GM21528 (cell line): ENCODE results near the gene PPP1R3F.

Source experiments
- ATAC-seq: cut with Tn5 transposase; IDR thresholded peaks from one replicate; pipeline ENCODE4 v1.9.1; 2021; ENCODE audit warnings: mild to moderate bottlenecking, moderate library complexity; ENCODE audit not compliant: unreplicated experiment, low FRiP score

PPP1R3F gene

DNA sequence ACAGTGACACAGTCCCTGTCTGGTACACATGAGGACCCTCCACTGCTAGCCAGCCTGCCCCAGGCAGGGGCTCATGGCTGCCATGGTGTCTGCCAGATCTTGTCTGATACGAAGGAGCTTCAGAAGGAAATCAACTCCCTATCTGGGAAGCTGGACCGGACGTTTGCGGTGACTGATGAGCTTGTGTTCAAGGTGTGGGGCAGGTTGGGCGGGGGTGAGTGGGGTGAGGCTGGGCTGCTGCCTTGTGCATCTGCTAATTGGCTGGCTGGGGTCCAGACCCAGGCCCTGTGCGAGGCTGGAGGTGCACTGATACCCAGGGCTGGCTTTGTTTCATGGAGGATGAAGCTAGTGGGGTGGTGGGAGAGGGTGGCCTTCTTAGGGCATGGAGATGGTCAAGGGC lies 20.5 kb upstream of the PPP1R3F start:
- no peak for ATAC-seq

GRCh38 chrX:49249616-49250015 lies 20.0 kb upstream of the PPP1R3F start:
- no peak for ATAC-seq

DNA sequence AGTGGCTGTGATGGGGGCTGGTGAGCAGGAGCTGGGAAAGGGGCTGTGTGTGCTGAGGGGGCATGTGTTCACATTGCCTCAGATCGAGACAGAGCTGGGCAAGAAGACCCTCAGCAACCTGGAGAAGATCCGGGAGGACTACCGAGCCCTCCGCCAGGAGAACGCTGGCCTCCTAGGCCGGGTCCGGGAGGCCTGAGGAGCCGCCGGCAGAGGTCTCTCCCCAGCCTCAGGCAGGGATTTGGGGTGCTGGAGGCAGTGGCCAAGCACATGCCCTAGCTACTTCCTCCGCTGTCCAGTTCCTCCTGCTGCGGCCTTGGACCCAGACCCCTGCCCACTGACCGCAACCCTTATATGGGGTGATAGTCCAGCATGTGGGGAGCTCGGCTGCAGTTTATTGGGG lies 19.5 kb upstream of the PPP1R3F start:
- no peak for ATAC-seq

DNA sequence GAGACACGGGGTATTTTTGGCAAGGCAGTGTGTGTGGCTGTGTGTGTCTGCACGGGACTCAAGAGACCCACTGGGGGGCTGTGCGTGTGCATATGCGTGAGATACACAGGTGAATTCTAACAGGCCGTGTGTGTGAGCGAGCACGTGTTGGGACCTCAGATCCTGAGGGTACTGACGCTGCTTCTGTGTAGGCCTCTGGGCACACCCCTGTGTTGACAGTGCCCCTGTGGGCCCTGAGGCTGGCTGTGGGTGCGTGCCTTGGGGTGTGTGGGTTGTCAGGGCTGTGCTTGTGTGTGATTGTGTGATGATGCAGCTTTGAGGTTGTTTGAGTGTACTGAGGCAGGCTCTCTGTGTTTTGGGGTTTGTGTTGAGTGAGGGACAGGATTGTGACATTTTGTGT lies 19.0 kb upstream of the PPP1R3F start:
- ATAC-seq, result no peak

DNA sequence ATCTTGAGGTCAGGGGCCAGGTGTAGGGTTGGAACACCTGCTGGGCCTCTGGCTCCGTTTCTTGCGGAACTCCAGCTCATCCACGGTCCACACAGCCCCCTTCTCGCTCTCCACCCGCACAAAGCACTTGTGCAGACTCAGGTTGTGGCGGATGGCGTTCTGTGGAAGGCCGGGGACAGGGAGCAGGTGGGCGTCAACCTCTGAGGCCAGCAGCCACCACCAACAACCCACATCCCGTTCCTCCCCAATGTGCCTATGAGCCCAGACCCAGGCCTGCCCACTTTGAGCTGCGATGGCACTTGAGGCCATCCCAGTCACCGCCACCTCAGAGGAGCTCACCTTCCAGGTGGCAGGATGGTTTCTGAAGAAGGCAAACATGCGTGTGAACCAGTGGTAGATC lies 18.3 kb upstream of the PPP1R3F start:
- ATAC-seq, result no peak

DNA sequence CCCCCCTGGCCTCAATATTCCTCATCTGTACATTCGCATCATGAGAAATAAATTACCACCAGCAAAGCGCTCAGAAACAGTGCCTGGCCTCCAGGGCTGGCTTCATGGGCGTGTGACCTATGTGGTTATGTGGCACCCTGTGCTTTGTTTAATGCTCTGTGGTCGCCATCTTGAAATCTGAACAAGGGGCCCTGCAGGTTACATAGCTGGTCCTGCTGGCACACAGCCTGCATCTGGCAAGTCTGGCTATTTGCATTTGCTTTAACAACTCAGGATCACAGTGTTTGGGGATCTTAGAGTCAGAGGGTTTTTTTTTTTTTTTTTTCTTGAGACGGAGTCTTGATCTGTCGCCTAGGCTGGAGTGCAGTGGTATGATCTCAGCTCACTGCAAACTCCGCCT lies 15.0 kb upstream of the PPP1R3F start:
- ATAC-seq, result no peak

DNA sequence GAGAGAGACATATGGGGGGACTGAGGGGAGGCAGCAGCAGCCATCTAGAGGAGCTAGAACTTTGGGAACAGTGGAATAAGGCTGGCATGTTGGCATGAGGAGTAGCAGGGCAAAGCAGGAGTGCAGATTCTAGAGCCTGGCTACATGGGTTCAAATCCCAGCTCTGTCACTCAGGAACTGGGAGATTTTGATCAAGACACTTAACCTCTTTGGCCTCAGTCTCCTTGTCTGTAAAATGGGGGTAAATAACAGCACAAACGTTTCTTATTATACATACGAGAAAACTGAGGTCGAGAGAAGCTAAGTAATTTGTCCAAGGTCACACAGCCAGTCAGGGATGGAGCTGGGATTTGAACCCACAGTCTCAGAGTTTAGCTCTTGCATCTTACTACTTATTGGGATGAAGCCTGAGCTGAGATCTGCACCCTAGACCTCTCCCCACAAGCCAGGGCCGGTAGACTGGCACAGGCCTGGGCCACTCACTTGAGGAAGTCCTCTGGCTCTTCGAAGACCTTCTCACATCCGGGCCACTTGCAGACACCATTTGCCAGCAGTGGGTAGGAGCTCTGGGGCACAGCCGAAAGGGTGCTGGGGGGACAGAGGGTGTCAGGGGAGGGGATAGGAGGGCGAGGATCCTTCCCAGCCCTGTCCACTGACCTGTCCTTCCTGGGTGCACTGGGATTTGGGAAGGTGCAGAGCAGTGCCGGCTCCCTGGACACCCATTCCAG lies 13.2 kb upstream of the PPP1R3F start:
- ATAC-seq, result no peak

- no peak for ATAC-seq
These were observed 12.4 kb upstream of the PPP1R3F start for GRCh38 chrX:49257074-49257790.

GRCh38 chrX:49257846-49258748 lies 11.5 kb upstream of the PPP1R3F start:
- no peak for ATAC-seq

DNA sequence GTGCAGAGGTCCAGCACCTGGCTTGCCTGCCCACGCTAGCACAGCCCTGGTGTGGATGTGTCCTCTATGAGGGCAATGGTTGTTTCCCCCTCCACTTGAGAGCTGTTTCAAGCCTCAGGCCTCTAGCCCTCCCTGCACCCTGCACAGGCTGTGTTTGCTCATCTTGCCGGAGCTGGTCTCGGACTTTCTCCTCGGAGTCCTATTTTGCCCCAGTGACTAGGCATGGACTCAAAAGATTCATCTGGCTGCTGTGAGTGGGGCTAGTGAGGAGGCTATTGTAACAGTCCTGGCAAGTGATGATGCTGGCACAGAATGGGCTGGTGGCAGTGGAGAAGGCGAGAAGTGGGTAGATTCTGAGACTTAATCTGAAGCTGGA lies 10.9 kb upstream of the PPP1R3F start:
- ATAC-seq, result no peak

GRCh38 chrX:49260221-49260985 lies 9.2 kb upstream of the PPP1R3F start:
- no peak for ATAC-seq

GRCh38 chrX:49262603-49263002 lies 7.0 kb upstream of the PPP1R3F start:
- no peak for ATAC-seq

DNA sequence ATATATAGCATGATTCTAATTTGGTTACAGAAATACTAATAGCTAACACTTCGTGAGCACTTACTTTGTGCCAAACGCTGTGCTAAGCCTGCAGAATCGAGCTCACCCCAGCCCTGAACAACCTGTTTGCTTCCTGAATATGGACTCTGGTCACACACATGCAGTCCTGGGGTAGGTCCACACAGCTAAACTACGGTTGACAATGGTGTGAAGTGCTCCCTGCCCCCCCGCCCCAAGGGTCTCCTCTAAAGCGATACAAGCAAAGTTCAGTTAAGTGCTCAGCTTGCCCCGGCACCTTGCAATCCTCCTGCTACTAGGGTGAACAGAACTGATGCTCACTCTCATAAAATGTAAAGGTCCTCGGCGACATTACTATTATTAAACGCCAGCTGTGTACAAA lies 6.0 kb upstream of the PPP1R3F start:
- ATAC-seq, result no peak

- ATAC-seq, result no peak
These were observed 5.1 kb upstream of the PPP1R3F start, which contains the start of gene FOXP3 for GRCh38 chrX:49264460-49264859. FOXP3 (minus strand) TSS chrX:49264710; CDS start chrX:49258505, 6,205 bp downstream.

- ATAC-seq, result no peak
These were observed 2.8 kb upstream of the PPP1R3F start for GRCh38 chrX:49266523-49267445.

GRCh38 chrX:49268702-49269009 lies 937 bp upstream of the PPP1R3F start:
- ATAC-seq, result no peak

- ATAC-seq, result peak; percentile 91
These were observed 405 bp upstream of the PPP1R3F start for GRCh38 chrX:49269010-49269766.

- no peak for ATAC-seq
These were observed 792 bp downstream of the PPP1R3F start for GRCh38 chrX:49270249-49270921.
